NCI-H748 (cell line): ENCODE measurements around the gene PKD1L1.
"Not testable (repeated sequence)": the region's sequence is repeated elsewhere in the genome, so short reads cannot be mapped to it uniquely, and the experiment has no call there.

Experiments
- DNase-seq: peaks from one replicate; lab custom pipeline; 2025; ENCODE audit not compliant: unreplicated experiment; lab: John Stamatoyannopoulos, UW

Gene PKD1L1

DNA sequence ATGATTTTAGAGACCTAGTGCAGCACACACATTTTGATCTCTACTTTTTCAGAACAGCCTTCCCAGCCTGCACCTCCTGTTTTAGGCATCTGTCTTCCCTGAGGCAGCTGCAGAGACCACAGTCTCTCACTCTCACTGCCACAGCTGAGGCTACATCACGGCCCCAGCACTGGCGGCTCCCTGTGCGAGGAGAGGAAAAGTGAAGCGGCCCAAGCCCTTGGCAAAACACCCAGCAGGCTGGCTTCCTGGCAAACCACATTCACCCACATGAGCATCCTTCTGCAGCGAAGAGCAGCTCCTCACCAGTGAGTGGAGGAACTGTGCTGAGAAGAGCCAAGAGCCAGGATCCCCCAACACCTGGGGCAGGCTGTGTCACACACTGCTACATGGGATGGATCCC is 17.2 kb upstream of the PKD1L1 start:
- DNase-seq: no peak

DNA sequence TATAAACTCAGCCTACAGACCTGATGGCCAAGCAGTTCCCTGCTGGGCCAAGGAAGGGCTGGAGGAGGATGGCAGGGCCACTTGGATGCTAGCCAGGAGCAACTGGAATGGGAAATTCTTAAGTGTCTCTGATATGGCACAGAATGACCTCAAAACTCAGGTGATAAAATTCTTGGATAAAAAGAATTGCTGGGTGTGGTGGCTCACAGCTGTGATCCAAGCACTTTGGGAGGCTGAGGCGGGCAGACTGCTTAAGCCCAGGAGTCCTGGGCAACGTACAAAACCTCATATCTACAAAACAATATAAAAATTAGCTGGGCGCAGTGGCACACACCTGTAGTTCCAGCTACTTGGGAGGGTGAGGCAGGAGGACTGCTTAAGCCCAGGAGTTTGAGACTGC is 14.0 kb upstream of the PKD1L1 start:
- no peak for DNase-seq

DNA sequence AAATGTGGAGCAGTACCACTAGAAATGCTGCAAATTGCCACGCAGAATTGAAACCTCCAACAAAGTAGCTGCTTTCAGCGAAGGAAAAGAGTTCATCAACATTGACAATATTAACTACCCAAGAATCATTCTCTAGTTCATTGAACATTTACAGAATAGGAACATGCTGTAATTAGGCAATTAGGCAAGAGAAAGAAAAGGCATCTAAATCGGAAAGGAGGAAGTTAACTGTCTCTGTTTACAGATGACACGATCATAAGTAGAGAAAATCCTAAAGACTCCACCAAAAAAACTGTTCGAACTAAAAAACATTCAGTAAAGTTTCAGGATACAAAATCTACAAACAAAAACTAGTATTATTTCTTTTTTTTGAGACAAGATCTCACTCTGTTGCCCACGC is 8.9 kb upstream of the PKD1L1 start:
- DNase-seq: no peak

DNA sequence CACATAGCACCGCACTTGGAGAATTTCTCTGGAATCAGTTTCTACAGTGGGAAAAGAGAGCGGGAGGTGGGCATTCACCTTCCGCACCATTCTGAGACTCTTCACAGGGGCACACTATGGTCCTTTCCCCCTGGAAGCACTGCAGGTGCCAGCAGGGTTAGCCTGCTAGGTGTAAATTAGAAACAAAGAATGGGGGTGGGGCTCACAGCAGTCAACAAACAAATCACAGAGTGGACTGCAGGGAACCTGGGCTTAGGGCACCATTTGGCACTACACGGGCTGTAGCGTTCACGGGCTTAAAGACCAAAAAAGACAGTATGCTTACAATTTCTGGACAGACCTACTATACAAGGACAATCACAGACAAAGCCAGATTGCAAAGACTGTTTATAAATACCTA is 8.0 kb upstream of the PKD1L1 start:
- no peak for DNase-seq

DNA sequence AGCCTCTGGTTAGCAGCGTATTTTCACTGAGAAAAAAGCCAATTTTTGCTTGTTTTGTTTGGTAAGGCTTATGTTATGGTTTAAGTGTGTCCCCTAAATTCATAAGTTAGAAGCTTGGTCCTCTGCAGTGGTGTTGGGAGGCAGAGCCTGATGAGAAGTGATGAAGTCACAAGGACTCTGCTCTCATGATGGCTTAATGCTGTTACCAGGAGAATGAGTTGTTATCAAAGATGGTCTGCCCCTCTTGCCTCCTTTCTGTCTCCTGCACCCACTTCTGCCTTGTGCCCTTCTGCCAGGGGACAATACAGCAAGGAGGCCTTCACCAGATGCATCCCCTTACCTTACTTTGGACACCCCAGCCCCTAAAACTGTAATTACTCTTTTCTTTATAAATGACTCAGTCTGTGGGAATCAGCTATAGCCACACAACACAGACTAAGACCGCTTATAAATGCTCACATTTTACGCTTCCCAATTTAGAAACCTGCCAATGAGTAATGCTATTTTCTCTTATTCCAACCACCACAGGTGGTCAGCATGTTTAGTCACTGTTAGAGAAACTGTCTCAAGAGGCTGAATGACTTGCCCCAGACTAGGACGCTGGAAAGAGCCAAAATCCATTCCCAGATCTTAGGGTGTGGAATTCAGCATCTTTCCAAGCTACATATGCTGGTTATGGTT is 6.1 kb upstream of the PKD1L1 start:
- DNase-seq: no peak

DNA sequence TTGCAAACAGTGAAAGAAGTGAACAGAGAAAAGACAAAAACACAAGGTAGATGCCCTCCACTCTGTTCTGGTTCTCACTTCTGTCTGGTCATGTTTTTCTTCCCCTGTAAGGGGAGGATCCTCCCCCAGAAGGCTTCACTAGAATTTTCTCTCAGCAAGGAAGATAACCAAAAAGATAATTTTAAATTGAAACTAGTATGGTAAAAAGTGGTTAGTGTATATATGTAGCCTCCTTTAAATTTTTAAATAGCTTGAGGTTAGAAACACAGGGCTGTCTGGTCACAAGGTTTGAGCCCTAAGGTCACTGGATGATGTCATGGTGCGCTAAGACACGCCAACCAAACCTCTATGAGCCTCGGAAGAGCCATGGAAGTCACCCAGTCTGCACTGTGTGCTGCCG is 5.6 kb upstream of the PKD1L1 start:
- no peak for DNase-seq

DNA sequence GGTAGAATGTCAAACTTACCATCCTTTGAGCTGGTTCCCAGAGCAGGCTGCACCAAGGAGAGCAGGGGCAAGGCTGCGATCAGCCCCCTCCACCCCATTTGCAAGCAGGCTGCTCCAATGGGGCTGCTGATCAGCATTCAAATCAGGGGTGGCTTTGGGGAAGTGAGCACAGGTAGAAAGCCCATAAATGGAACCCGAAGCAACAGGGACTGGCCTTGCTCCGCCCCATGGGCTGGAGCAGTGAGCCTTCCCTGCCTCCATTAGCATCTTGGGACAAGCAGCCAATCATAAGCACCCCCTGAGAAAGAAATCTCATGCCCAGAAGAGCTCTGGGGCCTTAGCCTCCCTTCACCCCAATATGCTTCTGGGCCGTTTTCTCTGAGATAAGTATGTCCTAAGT is 4.0 kb upstream of the PKD1L1 start:
- no peak for DNase-seq

DNA sequence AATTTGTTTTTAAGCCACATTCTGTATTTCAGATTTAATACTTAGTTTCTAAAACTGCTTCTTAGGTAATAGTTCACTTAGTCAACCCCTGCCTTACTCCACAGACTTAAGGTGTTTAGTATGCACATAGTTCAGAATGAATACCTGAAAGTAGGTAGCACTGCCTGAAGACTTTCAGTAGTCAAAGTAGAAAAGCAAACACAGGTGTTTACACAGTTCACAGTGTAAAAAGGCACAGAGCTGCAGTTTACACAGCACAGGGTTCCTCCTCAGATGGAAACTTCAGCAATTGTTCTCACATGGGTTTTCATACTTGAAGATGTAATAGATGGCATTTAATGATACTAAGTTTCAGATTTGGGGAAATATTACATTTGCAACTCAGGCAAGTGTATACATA is 3.1 kb upstream of the PKD1L1 start:
- peak; percentile 46 for DNase-seq

DNA sequence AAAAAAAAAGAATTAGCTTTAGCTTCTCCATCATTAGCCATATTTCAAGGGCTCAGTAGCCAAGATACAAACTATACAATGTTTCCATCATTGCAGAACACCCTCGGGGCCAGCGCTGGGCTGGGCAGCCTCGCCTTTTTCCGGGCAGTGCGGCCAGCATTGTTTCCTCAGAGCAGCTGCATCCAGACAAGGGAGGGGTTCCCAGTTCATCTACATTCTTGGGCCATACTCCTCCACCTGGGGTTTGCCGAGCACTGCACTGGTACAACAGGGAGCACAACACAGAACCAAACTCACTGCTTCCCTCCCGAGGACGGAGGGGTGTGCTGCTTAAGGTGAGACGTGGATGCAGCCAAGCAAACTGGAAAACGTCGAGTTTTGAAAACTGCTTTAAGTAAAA is 2.4 kb upstream of the PKD1L1 start:
- DNase-seq: peak; percentile 49

DNA sequence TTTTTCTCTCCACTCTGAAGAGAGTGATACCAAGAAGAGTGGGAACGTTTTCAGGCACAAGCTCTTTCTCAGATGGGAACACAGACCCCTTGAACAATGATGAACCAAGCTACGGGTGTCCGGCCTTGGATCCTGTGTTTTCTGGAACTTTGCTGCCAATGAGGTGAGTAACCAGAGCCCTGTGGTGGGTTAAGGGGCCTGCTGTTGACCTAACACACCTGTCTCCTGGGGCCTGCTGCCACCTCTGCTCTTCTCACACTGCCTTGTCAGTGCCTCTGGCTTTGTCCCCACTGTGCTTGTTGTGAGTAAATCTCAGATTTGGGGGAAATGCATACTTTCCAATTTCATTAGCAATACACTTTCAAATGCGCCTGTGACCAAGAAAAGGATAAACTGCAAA is 1.4 kb upstream of the PKD1L1 start:
- no peak for DNase-seq

DNA sequence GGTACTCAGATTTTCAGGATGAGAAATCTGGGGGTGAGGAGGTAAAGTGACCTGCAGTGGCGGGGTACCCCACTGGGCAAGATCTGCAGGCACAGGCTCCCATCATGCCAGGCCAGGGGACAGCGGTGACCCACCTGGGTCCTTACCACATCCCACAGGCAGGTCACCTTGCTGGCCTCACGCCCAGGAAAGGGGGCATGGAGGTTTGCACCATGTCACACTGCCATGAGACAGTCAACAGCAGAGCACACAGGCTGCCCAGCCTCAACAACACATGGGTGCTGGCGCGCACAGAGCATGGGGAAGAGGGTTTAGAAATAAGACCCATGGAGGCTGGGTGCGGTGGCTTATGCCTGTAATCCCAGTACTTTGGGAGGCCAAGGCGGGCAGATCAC is 914 bp downstream of the PKD1L1 start:
- DNase-seq: no peak

DNA sequence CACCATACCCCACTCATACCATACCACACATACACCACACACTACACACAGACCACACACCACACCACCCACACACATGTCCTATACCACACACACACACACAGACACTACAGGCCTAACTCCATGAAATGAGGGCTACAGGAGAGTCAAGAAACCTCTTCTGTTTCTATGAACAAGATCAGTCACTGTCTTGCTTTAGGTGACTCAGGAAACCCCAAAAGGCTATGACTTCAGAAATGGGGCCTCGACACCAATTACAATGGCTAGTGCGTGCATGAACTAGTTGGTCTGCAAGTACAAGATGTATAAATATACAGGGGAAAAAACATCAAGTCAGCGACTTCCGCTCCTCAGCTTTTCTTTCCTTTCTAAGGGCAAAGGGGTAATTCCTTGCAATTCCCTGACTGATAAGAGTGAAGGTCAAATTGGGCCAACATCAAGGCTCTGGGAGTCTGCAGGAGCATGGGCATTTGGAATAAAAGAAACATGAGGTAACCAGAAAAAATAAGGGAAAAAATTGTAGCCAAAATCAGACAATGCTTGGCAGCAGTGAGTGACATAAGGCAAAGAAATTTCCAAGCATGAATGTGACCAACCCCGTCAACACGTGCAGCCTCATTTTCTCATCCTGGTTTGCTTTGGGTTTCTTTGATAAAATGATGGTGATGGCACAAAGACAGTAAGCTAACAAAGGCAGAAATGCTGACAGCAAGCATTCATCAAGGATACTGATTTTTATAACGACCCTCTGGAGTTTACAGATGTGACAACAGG is 1.5 kb downstream of the PKD1L1 start:
- no peak for DNase-seq

DNA sequence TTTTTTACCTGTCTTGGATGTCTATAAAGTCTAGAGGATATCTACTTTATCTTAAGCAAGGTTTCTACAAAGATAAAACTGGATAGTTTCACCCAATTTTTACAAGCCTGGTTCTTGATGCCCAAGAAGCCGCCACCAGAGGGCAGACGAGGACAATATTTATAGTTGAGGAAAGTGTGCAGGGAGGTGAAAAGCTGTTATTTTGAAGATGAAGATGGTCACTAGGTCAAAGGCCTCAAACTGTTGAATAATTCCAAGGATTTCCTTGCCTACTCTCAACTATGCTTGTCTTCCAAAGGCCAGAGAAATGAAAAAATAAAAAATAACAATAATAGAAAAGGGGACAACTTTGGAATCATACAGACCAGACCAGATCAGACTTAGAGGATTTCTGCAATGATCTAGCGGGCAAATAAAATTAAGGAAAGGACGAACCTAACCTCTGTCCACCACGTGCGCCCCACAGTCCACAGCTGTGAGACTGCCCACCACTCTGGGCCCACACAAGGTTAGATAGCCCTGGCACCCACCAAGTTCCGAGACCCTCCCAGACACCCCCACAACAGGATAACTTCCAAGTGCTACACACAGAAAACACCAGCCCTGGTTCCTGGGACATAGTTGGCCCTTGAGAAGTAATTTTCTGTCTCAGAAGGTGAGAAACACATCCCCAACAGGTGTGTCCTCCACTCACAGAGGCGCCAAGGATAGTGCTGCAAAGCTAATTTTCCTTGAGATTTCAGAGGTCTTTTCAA is 2.8 kb downstream of the PKD1L1 start:
- DNase-seq: peak; percentile 63

DNA sequence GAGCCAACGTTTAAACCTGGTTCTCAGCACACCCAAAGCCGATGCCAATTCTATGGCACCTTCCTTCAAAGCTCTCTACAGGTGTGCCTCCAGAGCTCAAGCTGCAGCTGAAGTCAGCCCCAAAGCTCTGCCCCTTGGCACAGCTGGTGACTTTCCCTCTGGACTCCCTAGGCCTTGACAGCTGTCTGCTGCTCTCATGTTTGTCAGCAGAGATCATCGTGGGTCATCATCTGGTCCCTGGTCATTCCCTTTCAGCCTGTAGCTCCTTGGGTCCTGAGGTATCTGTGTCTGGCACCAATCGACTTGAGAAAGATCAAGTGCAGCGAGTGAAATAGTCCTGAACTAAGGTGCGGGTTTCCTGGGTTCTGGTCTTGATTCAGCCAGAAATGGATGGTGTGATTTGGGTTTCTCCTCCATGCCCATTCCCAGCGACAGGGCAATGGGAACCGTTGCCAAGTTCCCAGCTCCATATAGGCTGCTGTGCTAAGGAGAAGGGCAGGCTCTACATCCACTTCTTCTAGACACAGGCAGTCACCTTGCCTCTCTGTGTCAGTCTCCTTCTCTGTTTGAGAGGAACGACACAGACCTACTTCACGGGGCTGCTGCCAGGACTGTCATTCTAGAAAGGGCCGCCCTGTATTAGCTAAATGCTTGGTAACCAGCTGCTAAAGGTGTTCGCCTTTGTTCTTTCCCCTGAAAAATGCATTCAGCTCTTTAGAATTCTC is 3.6 kb downstream of the PKD1L1 start:
- no peak for DNase-seq

DNA sequence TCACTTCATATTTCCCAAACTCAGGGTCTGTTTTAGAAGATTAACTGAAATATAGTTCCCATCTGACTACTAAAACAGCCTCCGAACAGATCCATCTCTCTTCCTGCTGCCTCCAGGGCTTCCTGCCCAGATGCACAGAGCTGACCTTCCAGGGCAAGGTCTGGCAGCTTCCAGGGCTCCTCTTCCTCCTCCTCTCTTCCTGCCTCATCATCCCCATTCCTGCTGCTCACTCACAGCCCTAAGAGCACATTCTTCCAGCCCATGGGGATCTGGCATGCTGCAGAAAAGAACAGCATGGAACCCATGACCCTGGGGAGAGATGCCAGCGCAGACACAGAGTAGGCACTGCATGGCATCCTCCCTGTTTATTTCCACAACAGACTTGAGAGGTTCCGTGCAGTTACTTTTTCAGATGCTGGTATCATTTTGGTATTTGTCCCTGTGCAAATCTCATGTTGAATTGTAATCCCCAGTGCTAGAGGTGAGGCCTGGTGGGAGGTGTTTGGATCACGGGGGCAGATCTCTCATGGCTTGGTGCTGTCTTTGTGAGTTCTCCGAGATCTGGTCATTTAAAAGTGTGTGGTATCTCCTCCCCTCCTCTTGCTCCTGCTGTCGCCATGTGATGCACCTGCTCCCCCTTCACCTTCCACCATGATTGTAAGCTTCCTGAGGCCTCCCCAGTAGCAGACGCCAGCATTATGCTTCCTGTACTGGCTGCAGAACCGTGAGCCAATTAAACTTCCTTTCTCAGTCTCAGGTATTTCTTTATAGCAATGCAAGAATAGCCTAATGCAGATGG is 4.4 kb downstream of the PKD1L1 start:
- no peak for DNase-seq

DNA sequence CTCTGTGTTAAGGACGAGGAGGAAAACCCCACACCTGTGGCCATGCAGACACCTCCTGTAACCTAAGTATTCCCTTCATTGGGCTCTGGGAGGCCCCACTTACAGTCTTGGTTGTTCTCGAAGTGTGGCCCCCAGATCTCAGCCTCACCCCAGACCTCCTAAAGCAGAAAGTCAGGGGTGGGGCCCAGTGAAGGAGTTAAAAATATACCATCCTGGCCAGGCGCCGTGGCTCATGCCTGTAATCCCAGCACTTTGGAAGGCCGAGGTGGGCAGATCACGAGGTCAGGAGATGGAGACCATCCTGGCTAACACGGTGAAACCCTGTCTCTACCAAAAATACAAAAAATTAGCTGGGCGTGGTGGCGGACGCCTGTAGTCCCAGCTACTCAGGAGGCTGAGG is 5.6 kb downstream of the PKD1L1 start:
- DNase-seq: not testable (repeated sequence)

DNA sequence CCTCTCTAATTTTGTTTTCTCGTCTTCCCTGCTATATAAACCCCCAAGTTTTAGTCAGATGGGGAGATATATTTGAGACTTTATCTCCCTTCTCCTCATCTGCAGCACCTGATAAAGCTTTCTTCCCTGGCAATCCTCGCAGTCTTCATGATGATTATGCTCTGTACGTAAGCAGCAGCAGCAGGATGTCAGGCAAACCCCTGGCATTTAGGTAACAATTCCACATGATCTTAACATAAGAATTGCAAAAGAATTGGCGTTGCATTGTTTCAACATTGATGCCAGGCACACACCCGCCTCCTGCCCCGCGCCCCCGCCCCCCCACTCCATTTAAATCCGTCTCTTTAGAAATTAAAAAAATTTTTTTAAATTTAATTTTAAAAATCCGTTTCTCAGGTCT is 6.1 kb downstream of the PKD1L1 start:
- no peak for DNase-seq

DNA sequence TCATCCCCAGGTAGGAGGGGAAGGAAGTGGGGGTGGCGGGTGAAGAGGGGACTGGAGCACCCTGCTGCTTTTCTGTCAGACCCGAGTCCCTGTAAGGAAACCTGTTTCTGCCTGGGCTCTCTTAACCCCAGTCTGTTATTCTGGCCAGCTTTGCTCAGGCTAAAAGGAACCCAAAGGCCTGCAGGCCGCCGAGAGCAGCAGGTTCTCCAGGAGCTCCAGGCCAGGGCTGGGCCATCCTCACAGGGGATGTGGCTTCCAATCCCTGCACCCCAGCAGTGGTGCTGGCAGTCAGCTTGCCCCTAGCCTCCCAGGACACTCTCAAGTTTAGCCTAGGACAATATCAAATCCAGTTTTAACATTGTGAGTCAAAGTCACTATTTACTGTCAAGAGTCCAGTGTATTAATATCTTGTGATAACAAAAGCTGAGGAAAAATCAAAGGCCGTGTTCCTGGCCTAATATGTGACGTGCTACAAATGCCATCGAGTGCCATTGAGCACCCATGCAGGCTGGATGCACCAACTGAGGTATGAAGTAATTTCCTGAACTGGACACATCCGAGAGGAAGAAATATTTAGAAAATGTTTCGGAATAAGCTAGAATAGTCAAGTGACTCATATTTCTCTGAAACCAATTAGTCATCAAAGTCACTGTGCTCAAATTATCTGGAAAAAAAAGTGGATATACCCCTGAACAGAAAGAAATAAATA is 7.0 kb downstream of the PKD1L1 start:
- no peak for DNase-seq

DNA sequence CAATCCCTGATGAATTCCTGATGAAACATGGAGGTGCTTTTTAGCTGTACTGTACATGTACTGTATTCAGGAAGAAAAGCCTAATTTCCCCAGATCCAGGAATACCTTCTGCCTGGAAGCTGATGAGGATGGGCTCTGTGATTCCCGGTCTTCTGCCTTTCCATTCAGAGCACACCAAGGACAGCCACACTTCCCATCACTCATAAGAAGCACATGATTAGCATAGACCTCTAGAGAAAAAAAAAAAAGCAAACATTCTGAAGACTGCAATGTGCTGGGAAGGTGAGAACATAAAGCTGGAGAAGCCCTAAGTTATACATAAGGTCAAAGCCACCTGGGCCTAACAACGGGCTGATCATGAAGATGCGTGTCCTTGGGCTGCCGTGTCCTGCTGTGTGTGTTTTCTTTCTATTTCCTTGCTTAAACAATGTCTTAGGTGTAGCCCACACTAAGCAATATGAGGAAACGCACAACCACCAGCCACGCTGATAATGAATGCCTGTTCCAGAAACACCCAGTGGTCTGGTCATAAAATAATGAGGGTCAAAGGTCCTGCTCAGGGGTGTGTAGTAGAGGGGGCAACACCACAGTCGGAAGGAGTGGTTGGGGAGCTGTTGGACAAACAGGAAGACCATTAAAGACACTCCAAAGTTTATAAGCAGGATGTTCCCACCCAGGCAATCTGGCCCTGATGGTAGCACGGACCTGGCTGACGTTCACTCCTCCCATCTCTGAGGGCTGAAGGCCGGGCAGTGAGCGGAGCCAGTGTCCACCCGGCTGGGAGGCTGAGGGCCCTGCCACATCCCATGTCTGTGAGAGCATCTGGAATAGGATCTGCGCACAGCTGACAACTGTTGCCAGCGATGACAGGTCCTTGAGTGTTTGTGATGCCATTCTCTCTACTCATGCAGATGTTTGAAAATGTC is 7.9 kb downstream of the PKD1L1 start:
- no peak for DNase-seq
